T-helper 17 cell (primary cell): Measurements from ENCODE around the gene SMURF1. TPM values are rescaled to one million over a fixed set of nuclear protein-coding genes. Genes with fewer than 3 reads are reported as not detected.
A peak's percentile ranks its signal among the peaks of the same experiment; 100 is the strongest.

Experiments used
- ATAC-seq: fragments of 150-1000 bp; cut with Tn5 transposase; 2 replicates; pipeline ENCODE4 v1.10.0; 2021; ENCODE audit warnings: mild to moderate bottlenecking, moderate library complexity
- DNase-seq, 3 donors: peaks; one replicate each; pipeline versions ENCODE4 v3.0.0 to v3.0.0-alpha.2; 2020 to 2021
- H3K9me3 ChIP-seq: one replicate; pipeline ENCODE4 v1.7.0; 2013; ENCODE audit warnings: low read length, mild to moderate bottlenecking; ENCODE audit not compliant: control insufficient read depth, poor library complexity, severe bottlenecking
- H3K27ac Mint-ChIP-seq: one replicate; pipeline ENCODE4 v1.8.0; 2022; ENCODE audit warnings: mild to moderate bottlenecking, moderate library complexity, mixed read lengths
- H3K27me3 Mint-ChIP-seq: one replicate; pipeline ENCODE4 v1.8.0; 2022; ENCODE audit warnings: mixed read lengths
- H3K36me3 Mint-ChIP-seq: one replicate; pipeline ENCODE4 v1.8.0; 2022; ENCODE audit warnings: low read depth, mixed read lengths
- H3K4me1 Mint-ChIP-seq: one replicate; pipeline ENCODE4 v1.8.0; 2022; ENCODE audit warnings: mild to moderate bottlenecking, mixed read lengths
- H3K4me3 Mint-ChIP-seq: one replicate; pipeline ENCODE4 v1.8.0; 2022; ENCODE audit warnings: mild to moderate bottlenecking, moderate library complexity, mixed read lengths
- total RNA-seq, 4 donors: library from RNA in 2 of 4; stranded (reverse) in 2 of 4; gene quantifications; one replicate each; pipeline ENCODE4 v1.2.3 and lab custom pipeline; 2022 to 2026

SMURF1 gene
- 10 to 100 TPM; 30.8 to 39.8 TPM for total RNA-seq
- 62.7 to 83.2 reads per million in 2 donors for total RNA-seq (lab: John Stamatoyannopoulos, UW)

DNA sequence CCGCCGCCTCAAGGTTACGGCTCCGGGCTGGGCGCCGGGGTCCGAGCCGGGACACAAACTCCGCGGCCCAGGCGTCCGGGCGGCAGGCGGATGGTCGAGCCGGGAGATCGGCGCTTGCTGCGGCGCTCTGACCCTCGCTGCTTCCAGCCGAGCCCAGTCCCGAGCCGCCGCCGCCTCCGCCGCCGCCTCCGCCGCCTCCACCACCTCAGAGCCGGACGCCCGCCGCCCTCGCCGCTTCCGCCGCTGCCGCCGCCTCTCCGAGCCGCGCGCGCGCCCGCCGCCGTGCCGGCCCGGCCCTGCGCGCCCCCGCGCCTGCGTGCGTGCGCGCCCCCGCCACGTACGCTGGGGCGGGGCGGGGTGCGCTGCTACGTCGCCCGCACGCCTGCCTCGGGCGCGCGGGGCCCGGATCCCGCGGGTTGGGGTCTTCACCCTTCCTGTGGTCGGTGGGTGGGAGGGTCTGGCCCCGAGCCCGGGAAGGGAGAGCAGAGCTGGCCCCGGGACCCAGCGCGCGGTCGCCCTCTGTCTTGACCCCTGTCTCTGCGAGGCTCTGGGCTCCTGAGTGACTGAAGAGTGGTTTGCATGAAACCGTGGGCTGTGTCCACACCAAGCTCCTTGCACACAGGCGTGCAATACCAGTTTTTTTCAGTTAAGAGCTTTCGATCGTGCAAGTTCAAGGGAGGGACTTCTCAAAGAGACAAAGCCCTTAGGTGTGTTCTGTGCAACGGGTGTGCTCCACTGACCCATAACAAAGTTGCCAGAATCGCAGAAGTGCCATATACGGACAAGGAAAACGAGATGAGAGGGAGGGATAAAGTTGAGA is at the start of gene SMURF1:
TSS of gene SMURF1 (minus strand) at position 256 of the 820 bp plus-strand sequence. CDS start 328 bp downstream, outside the sequence.
- H3K36me3 Mint-ChIP-seq = no peaks in the 10 kb centered on the region
- DNase-seq (peak; percentile 73 to 78 (median 75)), ATAC-seq (peak; percentile 62)
- no peaks in the 10 kb centered on the region for H3K9me3 ChIP-seq
- peak within 1 kb of the TSS; percentile 95 for H3K4me3 Mint-ChIP-seq
- peak within 1 kb of the TSS; percentile 96 for H3K27ac Mint-ChIP-seq
- H3K4me1 Mint-ChIP-seq = peaks cover 30% of the 10 kb centered on the region
- H3K27me3 Mint-ChIP-seq = peaks cover 9% of the 10 kb centered on the region

DNA sequence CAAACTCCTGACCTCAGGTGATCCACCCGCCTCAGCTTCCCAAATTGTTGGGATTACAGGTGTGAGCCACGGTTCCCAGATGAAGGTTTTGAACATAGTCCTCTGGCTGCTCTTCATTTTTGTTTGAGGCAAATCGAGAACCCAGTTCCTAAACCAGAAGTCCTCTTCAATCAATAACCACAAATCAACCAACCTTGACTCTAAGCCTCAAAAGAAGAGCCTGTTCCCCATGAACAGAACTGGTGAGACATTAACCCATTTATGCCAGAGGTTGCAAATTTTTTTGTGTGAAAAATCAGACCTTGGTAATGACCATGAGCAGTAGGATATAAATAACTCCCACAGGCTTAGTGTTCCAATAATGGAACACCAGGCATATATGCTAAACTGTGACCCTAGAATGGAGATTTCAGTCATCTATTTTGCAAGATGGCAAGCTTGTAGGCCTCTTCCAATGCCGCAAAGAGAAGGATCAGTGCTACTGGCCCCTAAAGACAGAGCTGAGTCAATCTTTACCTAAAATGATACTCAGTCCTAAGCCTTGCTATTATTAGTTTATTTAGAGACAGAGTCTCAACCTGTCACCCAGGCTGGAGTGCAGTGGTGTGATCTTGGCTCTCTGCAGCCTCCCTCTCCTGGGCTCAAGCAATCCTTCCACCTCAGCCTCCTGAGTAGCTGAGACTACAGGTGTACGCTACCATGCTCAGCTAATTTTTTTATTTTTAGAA is 48.1 kb upstream of the SMURF1 start:
- H3K9me3 ChIP-seq = no peaks in the 10 kb centered on the region
- Mint-ChIP-seq H3K36me3 (peaks cover 5% of the 10 kb centered on the region), H3K27me3 (peaks cover 27% of the 10 kb centered on the region), H3K4me3 (no peak overlapping the region), H3K4me1 (no peaks in the 10 kb centered on the region), H3K27ac (no peak overlapping the region)
- DNase-seq (no peak), ATAC-seq (no peak)

DNA sequence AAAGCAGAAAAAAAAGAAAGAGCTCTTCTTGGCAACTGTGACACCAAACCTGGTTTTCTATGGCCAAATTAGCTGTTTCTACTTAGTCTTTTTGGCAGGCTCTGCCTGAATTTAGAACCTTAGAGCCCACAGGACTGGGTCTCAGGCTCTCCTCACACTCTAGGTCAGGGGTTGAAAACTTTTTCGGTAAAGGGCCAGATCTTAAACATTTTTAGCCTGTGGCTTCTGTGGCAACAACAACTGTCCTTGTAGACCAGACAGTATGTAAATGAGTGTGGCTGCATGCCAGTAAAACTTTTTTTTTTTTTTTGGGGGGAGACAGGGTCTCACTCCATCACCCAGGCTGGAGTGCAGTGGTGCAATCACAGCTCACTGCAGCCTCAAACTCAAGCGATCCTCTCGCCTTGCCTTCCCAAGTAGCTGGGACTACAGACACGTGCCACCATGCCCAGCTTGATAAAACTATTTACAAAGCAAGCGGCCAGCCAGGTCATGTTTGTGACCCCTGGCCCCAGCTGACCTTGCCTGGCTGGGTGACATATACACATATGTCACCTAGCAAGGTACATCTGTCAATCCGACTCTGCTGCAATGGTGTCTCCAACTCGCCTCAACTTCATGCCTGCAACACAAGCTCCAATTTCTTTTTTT is 46.6 kb upstream of the SMURF1 start:
- H3K9me3 ChIP-seq = no peaks in the 10 kb centered on the region
- Mint-ChIP-seq H3K4me3 (no peak overlapping the region), H3K4me1 (no peaks in the 10 kb centered on the region), H3K27me3 (peaks cover 27% of the 10 kb centered on the region), H3K36me3 (peaks cover 5% of the 10 kb centered on the region), H3K27ac (no peak overlapping the region)
- DNase-seq = no peak
- ATAC-seq = no peak

DNA sequence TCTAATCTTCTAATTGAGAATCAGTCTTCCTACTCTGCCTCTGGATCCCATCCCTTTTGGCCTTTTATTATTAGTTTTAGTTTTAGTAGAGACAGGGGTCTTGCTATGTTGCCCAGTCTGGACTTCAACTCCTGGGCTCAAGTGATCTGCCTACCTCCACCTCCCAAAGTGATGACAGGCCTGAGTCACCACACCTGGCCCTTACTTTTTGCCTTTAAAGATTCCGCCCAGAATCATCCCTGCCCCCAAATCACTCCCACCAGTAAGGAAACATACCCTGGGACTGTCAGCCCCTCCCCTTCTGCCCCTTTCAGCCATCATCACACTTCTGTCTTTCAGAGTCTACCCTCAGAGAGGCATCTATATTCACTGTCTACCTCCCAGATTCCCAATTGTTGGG is 45.3 kb upstream of the SMURF1 start:
- no peak overlapping the region for H3K27ac Mint-ChIP-seq
- peaks cover 5% of the 10 kb centered on the region for H3K36me3 Mint-ChIP-seq
- ATAC-seq (no peak), DNase-seq (no peak)
- no peak overlapping the region for H3K4me3 Mint-ChIP-seq
- H3K9me3 ChIP-seq = no peaks in the 10 kb centered on the region
- H3K27me3 Mint-ChIP-seq = peaks cover 35% of the 10 kb centered on the region
- H3K4me1 Mint-ChIP-seq = no peaks in the 10 kb centered on the region

DNA sequence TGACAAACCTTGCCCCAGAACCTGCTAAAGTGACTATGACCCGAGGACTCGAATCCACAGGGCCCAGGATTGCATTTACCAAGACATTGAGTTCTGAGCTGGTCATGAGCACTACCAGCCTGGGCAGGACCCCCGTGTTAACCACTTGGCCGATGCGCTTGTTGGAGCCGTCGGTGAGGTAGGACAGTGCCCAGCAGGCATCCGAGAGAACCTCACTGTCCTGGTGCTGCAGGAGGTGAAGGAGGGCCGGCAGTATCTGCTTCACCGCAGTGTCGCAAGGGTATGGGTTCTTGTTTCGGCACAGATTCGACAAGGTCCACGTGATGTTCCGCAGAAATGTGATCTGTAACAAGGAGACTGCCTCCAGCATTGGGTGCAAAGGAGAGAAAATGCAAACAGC is 44.3 kb upstream of the SMURF1 start:
- Mint-ChIP-seq H3K4me3 (no peak overlapping the region), H3K4me1 (no peaks in the 10 kb centered on the region), H3K27ac (no peak overlapping the region), H3K27me3 (peaks cover 40% of the 10 kb centered on the region), H3K36me3 (peaks cover 5% of the 10 kb centered on the region)
- DNase-seq (no peak), ATAC-seq (no peak)
- no peaks in the 10 kb centered on the region for H3K9me3 ChIP-seq

DNA sequence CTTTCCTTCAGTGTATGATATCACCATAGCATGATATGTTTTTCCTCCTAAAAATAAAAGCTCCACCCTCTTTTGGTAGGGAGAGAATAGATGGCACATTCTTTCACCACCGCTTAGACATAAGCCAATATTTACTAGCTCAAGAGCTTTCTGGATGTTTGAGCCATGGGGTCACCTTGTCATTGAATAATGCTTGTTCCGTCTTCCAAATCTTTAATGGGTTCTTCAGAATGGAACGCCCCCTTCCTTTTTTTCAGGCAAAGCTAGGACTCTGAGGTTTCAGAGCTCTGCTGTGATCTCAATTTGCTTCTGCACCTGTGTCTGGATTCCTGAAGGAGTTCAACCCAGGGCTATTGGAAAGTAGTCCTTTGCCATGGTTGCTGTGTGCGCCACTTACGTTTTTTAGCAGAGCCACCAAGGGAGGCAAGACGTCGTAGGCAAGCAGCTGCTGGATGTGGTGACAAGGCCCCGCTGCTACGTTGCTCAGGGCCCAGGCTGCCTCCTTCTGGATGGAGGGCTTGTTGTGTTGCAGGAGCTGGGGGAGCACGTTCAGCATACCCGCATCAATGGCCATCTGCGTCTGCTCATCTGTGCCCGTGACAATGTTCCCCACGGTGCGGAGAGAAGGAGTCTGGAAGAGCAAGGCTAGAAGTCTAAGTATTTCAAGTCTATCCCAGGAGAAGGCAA is 40.8 kb upstream of the SMURF1 start:
- no peak for ATAC-seq
- no peaks in the 10 kb centered on the region for H3K9me3 ChIP-seq
- no peak overlapping the region for H3K27ac Mint-ChIP-seq

DNA sequence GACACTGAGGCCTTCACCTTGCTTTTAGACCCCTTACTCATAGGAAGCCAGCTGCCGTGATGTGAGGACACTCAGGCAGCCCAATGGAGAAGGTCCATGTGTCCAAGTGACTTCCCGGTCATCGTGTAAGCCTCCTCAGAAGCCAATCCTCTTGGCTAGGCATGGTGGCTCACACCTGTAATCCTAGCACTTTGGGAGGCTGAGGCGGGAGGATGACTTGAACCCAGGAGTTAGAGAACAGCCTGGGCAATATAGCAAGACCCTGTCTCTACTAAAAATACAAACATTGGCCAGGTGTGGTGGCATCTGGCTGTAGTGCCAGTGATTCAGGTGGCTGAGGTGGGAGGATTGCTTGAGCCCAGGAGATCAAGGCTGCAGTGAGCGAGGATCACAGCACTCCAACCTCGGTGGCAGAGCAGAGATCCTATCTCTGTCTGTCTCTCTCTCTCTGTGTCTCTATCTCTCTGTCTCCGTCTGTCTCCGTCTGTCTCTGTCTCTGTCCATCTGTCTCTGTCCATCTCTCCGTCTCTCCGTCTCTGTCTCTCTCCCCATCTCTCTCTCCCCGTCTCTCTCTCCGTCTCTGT is 36.3 kb upstream of the SMURF1 start:
- peaks cover 36% of the 10 kb centered on the region for H3K27me3 Mint-ChIP-seq
- H3K4me3 Mint-ChIP-seq = no peak overlapping the region
- H3K27ac Mint-ChIP-seq = no peak overlapping the region
- no peaks in the 10 kb centered on the region for H3K9me3 ChIP-seq
- no peak for ATAC-seq
- H3K36me3 Mint-ChIP-seq = peaks cover 3% of the 10 kb centered on the region
- H3K4me1 Mint-ChIP-seq = no peaks in the 10 kb centered on the region
- no peak for DNase-seq

More for the DNA sequence above, 40.8 kb upstream of the SMURF1 start:
- peaks cover 5% of the 10 kb centered on the region for H3K36me3 Mint-ChIP-seq
- no peak for DNase-seq
- H3K27me3 Mint-ChIP-seq = peaks cover 30% of the 10 kb centered on the region
- no peak overlapping the region for H3K4me3 Mint-ChIP-seq
- no peaks in the 10 kb centered on the region for H3K4me1 Mint-ChIP-seq

DNA sequence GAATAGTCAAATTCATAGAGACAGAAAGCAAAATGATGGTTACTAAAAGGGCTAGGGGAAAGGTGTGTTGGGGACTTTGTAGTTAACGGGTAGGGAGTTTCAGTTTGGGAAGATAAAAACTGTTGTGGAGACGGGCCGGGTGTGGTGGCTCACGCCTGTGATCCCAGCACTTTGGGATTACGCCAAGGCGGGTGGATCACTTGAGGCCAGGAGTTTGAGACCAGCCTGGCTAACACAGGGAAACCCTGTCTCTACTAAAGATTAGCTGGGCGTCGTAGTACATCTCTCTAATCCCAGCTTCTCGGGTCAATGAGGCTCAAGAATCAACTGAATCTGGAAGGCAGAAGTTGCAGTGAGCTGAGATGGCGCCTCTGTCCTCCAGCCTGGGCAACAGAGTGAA is 33.3 kb upstream of the SMURF1 start:
- Mint-ChIP-seq H3K36me3 (peaks cover 3% of the 10 kb centered on the region), H3K27ac (no peak overlapping the region), H3K4me1 (no peaks in the 10 kb centered on the region), H3K4me3 (no peak overlapping the region), H3K27me3 (peaks cover 27% of the 10 kb centered on the region)
- no peaks in the 10 kb centered on the region for H3K9me3 ChIP-seq
- ATAC-seq (no peak), DNase-seq (no peak)

DNA sequence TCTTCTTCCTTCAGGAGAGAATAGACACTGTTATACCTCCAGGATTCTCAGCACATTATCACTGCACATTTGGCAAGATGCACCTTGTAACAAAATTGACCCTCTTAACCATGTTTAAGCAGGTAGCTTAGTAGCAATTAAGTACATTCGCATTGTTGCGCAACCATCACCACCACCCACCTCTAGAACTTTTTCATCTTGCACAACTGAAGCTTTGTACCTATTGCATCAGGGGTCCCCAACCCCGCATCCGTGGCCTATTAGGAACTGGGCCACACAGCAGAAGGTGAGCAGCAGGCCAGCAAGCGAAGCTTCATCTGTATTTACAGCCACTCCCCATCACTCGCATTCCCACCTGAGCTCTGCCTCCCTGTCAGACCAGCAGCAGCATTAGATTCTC is 29.9 kb upstream of the SMURF1 start:
- Mint-ChIP-seq H3K4me1 (no peaks in the 10 kb centered on the region), H3K27me3 (peaks cover 39% of the 10 kb centered on the region), H3K4me3 (no peak overlapping the region), H3K27ac (no peak overlapping the region), H3K36me3 (no peaks in the 10 kb centered on the region)
- DNase-seq = no peak
- ATAC-seq = no peak
- H3K9me3 ChIP-seq = no peaks in the 10 kb centered on the region

DNA sequence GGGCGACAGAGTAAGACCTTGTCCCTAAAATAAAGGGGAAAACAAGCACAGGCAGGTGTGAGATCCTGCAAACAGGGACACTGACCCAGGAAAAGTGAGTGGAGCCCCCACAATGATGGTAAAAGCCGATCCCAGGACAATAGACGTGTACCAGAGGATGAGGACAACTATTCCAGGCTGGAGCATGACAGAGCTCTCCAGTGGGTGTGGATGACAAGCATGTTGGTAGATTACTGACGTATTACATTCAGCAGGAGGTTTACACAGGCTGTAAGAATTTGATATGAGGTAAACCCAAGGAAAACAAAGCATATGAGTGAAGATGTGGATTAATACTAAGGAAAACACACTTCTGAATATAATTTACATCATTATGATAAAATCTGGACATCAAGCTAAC is 27.8 kb upstream of the SMURF1 start:
- peaks cover 40% of the 10 kb centered on the region for H3K27me3 Mint-ChIP-seq
- no peak overlapping the region for H3K27ac Mint-ChIP-seq
- no peak for ATAC-seq
- H3K4me3 Mint-ChIP-seq = no peak overlapping the region
- no peaks in the 10 kb centered on the region for H3K4me1 Mint-ChIP-seq
- no peaks in the 10 kb centered on the region for H3K36me3 Mint-ChIP-seq
- no peaks in the 10 kb centered on the region for H3K9me3 ChIP-seq
- no peak for DNase-seq

DNA sequence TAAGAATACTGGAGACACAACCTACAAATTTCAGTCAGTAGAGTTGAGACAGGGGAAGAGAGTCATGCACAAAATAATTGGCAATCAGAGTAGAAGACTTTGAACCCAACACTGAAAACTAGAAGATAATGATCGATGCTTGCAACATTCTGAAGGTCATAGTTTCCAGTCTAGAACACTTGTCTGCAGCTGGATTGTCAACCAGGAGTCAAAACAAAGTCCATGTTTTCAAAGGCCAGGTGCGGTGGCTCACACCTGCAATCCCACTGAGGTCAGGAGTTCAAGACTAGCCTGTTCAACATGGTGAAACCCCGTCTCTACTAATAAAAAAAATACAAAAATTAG is 26.8 kb upstream of the SMURF1 start:
- no peaks in the 10 kb centered on the region for H3K9me3 ChIP-seq
- ATAC-seq (no peak), DNase-seq (no peak)
- Mint-ChIP-seq H3K27ac (no peak overlapping the region), H3K36me3 (no peaks in the 10 kb centered on the region), H3K4me3 (no peak overlapping the region), H3K4me1 (no peaks in the 10 kb centered on the region), H3K27me3 (peaks cover 39% of the 10 kb centered on the region)

DNA sequence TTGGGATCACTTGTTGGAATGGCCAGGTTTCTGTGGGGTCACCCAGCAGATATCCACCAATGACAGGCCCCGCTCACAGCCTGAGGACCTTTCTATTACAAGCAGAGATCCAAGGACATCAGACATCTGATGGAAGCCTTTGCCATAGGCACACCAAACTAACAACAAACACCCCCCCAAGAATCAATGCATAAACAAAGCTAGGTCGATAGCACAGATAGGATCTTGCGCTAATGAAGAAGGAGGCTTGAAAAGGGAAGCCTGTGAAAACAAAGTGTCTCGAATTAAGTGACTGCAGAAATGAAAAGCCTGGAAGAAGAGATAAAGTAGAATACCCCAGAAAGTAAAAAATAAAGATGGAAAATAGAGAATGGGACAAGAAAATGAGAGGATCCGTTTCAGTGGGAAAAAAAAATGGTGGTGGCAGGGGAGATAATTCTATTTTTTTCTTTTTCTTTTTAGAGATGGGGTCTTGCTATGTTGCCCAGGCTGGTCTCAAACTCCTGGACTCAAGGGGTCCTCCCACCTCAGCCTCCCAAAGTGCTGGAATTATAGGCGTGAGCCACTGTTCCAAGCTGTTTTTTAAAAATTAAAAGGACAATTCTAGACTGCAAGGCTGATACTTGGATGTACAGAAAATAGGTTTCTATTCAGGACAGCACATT is 26.3 kb upstream of the SMURF1 start:
- no peak for ATAC-seq
- H3K36me3 Mint-ChIP-seq = no peaks in the 10 kb centered on the region
- H3K9me3 ChIP-seq = no peaks in the 10 kb centered on the region
- peaks cover 39% of the 10 kb centered on the region for H3K27me3 Mint-ChIP-seq
- no peaks in the 10 kb centered on the region for H3K4me1 Mint-ChIP-seq
- no peak overlapping the region for H3K27ac Mint-ChIP-seq
- no peak overlapping the region for H3K4me3 Mint-ChIP-seq
- no peak for DNase-seq
